HL-60 (cell line): ENCODE measurements around the gene CELF1.

ENCODE experiments used
- DNase-seq, 2 experiments: peaks; one replicate each; pipeline ENCODE4 v3.0.0-alpha.2; 2010 to 2020; ENCODE audit warnings: low read depth in 1 of 2, low spot score in 1 of 2
- H3K27ac ChIP-seq: fragments of 250-450 bp; sonication (Bioruptor Pico); replicated peaks from 2 replicates; pipeline ENCODE4 v1.5.1; 2020; ENCODE audit warnings: mild to moderate bottlenecking, moderate library complexity
- H3K27me3 ChIP-seq: fragments of 250-450 bp; sonication (Bioruptor Pico); 2 replicates; pipeline ENCODE4 v1.5.1; 2021; ENCODE audit warnings: mild to moderate bottlenecking, moderate library complexity; ENCODE audit not compliant: insufficient read depth, poor library complexity, severe bottlenecking
- H3K4me3 ChIP-seq: replicated peaks from 2 replicates; pipeline ENCODE4 v1.5.1; 2011; ENCODE audit warnings: mild to moderate bottlenecking, control low read depth, low read length; ENCODE audit not compliant: insufficient read depth
- CTCF ChIP-seq: IDR thresholded peaks from one replicate; pipeline ENCODE4 v1.5.1; 2011; ENCODE audit warnings: low read length, control low read depth, inconsistent platforms; ENCODE audit not compliant: insufficient read depth
- GABPA ChIP-seq: IDR thresholded peaks from 2 replicates; pipeline ENCODE4 v1.6.1; 2012; ENCODE audit warnings: low read depth
- POLR2AphosphoS5 ChIP-seq: IDR thresholded peaks from 2 replicates; pipeline ENCODE4 v1.6.1; 2012; ENCODE audit warnings: low read depth
- REST ChIP-seq: IDR thresholded peaks from 2 replicates; pipeline ENCODE4 v1.6.1; 2012; ENCODE audit warnings: low read depth; ENCODE audit not compliant: insufficient replicate concordance
- SPI1 ChIP-seq: IDR thresholded peaks from 2 replicates; pipeline ENCODE4 v1.6.1; 2012; ENCODE audit warnings: low read depth, mild to moderate bottlenecking, borderline replicate concordance

Gene CELF1

DNA sequence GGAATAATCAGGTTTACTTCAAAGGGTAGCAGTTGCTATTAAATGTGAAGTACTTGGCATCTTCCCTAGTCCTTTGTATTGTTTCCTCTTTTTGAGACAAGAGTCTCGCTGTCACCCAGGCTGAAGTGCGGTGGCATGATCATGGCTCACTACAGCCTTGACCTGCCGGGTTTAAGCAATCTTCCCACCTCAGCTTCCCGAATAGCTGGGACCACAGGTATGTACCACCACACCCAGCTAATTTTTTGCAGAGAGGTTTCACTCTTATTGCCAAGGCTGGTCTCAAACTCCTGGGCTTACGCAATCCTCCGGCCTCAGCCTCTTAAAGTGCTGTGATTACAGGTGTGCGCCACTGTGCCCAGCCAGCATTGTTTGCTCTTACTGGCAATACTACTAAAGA, 67.8 kb downstream of the CELF1 start:
- no peaks in the 10 kb centered on the region for H3K27me3 ChIP-seq
- H3K27ac ChIP-seq, result no peak overlapping the region
- no peak overlapping the region for H3K4me3 ChIP-seq
- no peak for DNase-seq
- TF ChIP-seq GABPA, result no peak
- no peak for TF ChIP-seq POLR2AphosphoS5
- TF ChIP-seq SPI1, result no peak
- TF ChIP-seq REST, result no peak
- TF ChIP-seq CTCF, result no peak

- H3K27me3 ChIP-seq, result no peaks in the 10 kb centered on the region
- H3K4me3 ChIP-seq, result no peak overlapping the region
- no peak for DNase-seq
- no peak overlapping the region for H3K27ac ChIP-seq
- TF ChIP-seq GABPA (no peak), POLR2AphosphoS5 (no peak), SPI1 (no peak), REST (no peak), CTCF (no peak)
Observed at GRCh38 chr11:47483457-47483856, 69.5 kb downstream of the CELF1 start.

- Histone ChIP-seq H3K4me3 (no peak overlapping the region), H3K27me3 (no peaks in the 10 kb centered on the region), H3K27ac (no peak overlapping the region)
- no peak for DNase-seq
- TF ChIP-seq POLR2AphosphoS5 (no peak), SPI1 (no peak), REST (no peak), CTCF (no peak), GABPA (no peak)
Observed at GRCh38 chr11:47480762-47481161, 72.2 kb downstream of the CELF1 start.
